Breast epithelium (tissue), 3 donors: Measurements from ENCODE around the gene CAPN1.
"Not testable (repeated sequence)": the region's sequence is repeated elsewhere in the genome, so short reads cannot be mapped to it uniquely, and the experiment has no call there.

Experiments used
- CTCF ChIP-seq, 3 donors: fragments of 450-650 bp; IDR thresholded peaks; one replicate each; pipeline ENCODE4 v1.5.1; 2016 to 2017; ENCODE audit warnings: antibody characterized with exemption in 3 of 3, mild to moderate bottlenecking in 3 of 3, moderate library complexity in 3 of 3
- POLR2A ChIP-seq: fragments of 450-650 bp; IDR thresholded peaks from one replicate; pipeline ENCODE4 v1.6.1; 2016; ENCODE audit warnings: antibody characterized with exemption, mild to moderate bottlenecking, moderate library complexity

GRCh38 chr11:65150131-65150508 is 31.6 kb upstream of the CAPN1 start:
- TF ChIP-seq CTCF (IDR thresholded peaks at IDR 0.05); POLR2A: not testable (repeated sequence)
